Kidney capillary endothelial cell (primary cell): ENCODE results near the gene OR6P1.

ENCODE experiments used
- DNase-seq: peaks from one replicate; pipeline ENCODE4 v3.0.0-alpha.2; 2018; ENCODE audit warnings: low spot score

OR6P1 gene, protein sequence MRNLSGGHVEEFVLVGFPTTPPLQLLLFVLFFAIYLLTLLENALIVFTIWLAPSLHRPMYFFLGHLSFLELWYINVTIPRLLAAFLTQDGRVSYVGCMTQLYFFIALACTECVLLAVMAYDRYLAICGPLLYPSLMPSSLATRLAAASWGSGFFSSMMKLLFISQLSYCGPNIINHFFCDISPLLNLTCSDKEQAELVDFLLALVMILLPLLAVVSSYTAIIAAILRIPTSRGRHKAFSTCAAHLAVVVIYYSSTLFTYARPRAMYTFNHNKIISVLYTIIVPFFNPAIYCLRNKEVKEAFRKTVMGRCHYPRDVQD

DNA sequence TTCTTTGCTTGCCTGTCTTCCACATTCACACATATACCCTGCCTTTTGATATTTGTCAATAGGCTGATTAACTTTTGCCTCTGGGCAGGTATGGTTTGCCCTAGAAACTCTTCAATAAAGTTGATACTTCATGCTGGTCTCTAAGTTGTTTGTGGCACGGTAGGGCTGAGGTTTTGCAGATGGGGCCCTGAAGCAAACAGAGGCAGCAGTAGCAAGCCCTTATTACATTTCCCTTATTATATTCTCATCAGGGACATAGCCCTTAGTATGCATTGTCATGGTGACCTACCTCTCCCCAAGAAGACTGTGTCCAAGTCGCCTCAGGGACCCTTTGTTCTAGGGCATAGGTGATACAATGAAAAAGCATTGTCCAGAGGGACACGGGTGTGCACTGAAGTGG is at the start of gene OR6P1:
Gene OR6P1, minus strand, starts transcription at position 101 of the 400 bp plus-strand sequence. CDS start 6,976 bp downstream, outside the sequence.
- DNase-seq = no peak

DNA sequence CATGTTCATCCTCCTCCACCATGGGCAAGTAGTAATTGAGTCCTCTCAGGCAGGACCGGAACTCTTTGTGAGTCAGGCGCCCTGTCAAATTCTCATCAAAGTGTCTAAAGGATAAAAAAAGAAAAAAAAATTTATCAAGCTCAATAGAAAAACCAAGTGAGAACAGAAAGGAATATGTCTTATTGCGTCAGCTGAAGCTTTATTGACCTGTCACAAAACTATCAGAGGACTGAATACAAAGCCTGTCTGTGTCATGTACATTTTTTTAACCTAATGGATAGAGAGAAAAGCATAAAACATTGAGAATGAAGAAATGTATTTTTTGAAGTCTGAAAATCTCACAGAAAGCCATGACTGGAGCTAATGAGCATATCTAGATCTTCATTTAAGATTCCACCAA is 43.4 kb upstream of the OR6P1 start:
- no peak for DNase-seq

DNA sequence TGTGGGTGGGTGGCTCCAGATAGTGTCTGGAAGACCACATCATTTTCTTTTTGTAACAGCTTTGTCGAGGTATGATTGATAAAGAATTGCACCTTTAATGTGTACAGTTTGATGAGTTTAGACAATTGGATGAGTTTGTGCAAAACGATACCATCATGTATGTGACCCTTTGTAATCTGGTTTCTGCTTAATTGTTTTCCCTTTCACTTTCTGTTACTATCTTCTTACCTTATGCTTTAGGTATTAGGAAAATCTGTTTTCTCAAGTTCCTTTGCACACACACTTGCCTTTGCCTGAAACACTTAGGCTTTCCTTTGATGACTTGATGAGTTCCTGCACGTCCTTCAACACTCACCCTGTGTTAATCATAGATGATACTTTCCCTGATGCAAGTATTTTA is 41.5 kb upstream of the OR6P1 start:
- DNase-seq = no peak

DNA sequence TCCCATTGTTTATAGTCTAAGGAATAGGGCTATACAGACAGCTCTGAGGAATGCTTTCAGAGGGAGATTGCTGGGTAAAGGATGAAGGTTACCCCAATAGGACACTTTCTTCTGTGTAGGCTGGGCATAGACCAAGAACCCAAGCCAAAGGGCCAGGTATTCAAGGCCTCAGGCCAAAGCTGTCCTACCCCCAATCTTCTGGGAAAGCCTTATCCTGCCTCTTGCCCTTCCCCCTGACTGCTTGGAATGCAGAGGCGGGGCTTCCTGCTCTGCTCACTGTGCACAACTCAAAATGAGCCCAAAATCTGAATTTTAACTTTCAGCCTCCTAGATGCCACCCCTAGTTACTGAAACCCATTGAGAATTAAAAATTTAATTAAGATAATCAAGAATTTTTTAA is 36.9 kb upstream of the OR6P1 start:
- no peak for DNase-seq

DNA sequence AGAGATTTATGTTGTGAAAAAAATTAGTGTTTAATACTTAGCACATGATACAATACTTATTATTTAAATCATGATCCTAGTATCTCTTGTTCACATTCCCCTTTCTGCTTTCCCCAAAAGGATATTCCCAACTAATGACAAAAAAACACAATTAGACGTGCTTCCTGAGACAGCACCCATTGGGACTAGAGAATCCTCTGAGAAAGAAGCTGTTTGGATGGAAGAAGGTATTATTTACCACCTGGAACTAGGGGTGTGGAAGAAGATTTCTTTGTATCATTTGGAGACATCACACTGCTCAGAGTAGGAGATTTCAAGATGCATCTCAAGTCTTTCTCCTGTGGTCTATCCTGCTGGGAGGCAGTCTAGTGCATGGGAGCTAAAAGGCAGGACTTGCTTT is 34.6 kb upstream of the OR6P1 start, which contains the start of gene OR10Z1:
Gene OR10Z1, plus strand, starts transcription at position 301 of the 400 bp plus-strand sequence. CDS start 1,171 bp downstream, outside the sequence.
- no peak for DNase-seq

DNA sequence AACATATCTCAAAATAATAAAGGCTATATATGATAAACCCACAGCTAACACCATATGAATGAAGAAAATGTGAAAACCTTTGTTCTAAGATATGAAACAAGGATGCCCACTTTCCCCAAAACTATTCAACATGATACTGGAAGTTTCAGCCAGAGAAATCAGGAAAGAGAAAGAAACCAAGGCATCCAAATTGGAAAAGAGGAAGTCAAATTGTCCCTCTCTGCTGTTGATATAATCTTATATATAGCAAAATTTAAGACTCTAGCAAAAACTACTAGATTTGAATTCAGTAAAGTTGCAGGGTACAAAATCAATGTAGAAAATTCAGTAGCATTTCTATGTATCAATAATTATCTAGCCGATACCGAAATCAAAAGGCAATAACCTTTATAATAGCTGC is 30.4 kb upstream of the OR6P1 start:
- no peak for DNase-seq

DNA sequence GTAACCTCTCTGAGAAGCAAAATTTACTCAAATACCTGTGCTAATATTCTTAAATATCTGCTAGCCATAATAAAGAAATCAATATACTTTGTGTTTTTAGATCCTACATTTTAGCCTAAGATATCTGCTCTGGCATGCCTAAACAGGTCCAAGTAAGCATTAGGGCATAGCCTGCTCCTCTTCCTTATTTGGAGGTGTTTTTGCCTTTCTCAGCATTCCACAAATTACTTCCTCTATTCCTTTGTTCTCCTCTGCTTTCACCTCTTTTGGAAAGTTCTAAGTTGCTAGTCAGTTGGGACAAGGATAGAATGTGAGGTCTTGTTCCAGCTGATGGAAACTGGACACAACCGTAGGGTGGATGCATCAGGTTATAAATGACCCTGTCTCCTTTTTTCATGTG is 16.6 kb upstream of the OR6P1 start:
- DNase-seq = no peak

DNA sequence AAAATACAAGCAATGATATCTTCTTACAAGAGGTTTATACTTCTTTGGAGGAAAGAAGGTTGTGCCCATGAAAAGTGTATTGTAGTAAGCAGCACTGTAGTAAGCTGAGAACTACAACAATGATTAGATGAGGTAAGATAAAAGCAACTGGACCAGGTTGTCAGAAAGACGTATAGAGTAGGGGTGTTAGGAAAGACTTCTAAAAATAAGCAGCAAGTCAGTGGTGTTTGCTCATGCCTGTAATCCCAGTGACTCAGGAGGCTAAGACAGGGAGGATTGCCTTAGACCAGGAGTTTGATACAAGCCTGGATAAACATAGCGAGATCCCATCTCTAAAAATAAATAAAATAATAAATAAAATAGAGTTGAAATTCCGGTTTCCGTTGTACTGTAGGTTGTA is 13.6 kb upstream of the OR6P1 start:
- DNase-seq = no peak

DNA sequence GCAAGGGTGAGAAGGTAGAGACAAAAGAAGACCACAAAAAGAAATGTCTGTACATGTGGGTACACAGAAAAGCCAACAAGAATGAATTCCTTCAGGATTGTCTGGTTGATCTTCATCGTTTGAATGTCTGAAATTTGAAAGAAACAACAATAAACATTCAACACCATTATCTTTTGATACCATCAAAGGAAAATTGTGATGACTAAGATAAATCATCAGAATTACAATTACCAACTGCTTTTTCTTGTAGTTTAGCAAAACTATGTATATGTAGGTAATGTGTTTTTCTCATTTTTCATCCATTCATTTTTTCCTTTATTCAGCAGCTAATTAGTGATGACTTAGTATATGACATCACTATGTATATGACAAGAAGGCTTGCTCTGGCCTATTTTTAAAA is 9.4 kb upstream of the OR6P1 start, which contains the start of gene OR10X1:
Gene OR10X1, minus strand, starts transcription at position 167 of the 400 bp plus-strand sequence. Its CDS starts 0 bp downstream, at position 167.
- no peak for DNase-seq

DNA sequence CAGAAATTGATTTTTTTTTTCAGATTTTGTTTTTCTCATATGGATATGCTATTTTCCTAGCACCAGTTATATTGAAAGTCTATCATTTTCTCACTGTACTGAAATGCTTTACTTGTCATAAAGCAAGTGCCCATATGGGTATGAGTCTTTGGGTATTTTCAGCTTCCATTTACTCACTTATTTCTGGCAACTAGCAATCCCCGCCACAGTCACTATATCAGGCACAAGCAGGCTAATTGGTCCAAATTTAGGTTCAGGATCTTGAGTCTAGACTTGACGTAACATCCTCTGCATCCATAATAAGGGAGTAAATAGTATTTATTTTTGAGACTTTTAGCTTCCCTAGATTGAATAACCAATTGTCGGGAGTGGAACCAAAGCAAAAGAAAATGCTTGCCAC is 7.2 kb upstream of the OR6P1 start:
- DNase-seq = no peak

DNA sequence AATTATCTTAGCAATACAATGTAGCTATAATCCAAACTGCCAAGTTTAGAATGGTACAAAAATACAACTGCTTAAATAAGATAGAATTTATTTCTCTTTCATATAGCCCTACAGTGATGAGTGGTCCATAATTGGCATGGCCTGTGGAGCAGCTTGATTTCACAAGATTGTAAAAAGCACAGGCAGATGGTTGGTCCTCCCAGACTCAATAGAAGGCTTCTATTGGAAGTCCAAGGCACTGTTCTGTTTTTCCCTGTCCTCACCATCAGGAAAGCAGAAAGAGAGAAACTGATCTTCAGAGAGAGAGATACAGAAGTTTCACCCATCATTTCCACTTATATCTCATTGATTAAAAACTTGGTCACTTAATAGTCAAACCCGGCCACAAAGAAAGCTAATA is 1.8 kb upstream of the OR6P1 start:
- no peak for DNase-seq

DNA sequence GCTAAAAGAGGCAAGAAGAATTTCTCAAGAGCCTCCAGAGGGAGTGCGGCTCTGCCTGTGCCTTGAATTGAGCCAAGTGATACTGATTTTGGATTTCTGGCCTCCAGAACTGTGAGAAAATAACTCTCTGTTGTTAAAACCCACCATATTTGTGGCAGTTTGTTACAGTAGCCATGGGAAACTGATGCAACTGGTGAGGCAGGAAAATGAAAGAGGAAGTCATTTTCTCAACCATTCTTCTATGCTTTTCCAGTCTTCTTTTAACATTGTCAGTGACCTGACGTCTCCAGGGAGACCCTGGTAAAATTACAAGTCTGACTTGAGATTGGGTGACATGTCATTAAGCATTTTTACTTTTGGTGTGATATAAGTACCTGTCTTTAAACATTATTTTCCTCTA is 5.8 kb downstream of the OR6P1 start:
- no peak for DNase-seq

DNA sequence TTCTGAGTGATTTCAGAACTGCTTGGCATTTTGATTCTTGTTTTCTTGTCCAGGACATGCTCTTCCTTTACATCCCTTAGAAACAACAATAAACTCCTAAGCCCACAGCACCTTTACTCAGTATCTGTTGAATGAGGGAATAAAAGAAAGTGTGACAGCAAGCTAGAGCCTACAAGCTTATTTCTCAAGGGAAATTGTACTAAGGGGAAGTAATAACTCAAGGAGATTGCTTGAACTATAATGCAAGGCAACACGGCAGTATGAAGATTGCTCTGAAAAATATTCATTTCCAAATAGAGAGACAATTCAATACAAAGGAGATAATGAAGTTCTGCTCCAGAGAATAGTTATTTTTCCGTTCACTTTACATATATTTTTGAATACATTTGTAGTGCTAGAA is 6.5 kb downstream of the OR6P1 start:
- no peak for DNase-seq

DNA sequence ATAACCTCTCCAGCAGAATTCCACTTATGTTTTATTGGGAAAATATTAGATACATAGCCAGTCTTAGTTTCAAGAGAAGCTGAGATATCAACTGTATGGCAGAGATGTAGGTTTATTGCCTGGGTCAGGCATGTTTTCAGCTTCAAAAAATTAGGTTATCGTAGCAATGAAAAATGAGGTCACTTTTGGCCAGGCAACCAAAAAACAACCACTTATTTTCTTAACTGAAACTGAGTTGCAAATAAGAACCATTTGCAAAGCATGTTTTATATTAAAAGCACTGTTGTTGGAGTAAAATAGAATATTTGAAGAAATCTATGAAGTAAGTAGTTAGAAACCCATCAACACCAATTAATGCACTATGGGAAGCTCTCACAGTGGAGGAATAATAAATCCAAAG is 10.7 kb downstream of the OR6P1 start:
- no peak for DNase-seq

DNA sequence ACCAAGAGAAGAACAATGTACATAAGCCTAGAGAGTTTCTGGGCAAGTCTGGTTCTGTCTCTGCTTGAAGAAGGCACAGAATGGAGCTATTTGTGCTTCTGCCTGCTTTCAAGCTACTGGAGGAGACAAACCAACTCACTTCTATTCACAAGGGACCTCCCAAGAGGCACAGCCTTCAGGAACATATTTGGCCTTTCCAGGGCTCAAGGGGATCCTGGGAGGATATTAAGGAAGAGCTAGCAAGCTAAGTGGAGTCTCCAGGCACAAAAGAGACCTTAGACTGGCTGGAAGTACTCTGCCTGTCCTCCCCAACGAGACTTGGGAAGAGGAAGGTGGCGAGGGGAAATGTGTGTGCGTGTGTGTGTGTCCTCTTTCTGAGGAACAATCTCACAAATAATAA is 16.0 kb downstream of the OR6P1 start, which contains the start of gene OR6Y1:
Gene OR6Y1, minus strand, starts transcription at position 54 of the 400 bp plus-strand sequence. CDS start 6,300 bp downstream, outside the sequence.
- DNase-seq = no peak

DNA sequence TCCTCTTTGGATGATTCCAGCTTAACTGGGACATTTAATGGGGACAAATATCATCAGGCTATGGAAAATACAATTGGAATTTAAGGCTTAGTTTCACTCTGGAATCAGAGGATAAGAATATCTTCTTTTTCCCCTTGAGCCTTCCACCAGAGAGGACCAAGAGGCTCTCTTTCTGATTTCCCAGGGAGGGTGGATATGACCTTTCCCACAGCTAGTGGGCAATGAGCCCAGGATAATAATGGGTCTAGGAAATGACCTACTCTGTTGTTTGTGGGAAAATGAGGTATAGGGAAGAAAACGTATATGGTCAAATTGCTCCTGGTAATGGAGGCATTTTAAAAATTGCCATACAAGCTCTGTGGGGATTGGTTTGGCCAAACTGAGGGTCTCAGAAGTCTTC is 18.1 kb downstream of the OR6P1 start:
- no peak for DNase-seq

DNA sequence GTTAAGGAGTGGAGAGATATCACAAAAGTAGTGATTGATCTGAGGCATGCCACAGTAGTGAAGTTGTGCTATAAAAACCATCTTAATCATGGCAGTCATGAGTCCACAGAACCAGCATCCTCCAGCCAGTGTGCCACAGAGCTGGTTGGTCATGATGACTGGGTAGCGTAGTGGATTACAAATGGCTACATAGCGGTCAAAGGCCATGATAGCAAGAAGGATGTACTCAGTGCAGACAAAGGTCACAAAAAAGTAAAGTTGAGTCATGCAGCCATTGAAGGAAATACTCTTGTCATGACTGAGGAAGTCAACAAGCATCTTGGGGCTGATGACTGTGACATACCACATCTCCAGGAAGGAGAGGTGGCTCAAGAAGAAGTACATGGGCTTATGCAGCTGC is 22.8 kb downstream of the OR6P1 start:
- no peak for DNase-seq

DNA sequence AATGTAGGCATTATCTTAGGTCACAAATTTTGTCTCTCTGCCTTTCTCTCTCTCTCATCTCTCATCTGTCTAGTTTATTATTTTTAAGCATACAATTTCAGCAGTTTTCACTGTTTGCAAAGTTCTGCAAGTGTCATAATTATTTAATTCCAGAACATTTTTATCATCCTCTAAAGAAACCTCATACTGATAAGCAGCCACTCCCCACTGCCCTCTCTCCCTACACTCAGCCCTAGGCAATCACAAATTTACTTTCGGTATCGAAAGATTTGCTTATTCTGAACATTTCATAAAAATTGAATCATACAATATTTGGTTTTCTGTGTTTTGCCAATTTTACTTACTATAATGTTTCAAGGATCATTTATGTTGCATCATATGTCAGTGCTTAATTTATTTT is 32.8 kb downstream of the OR6P1 start:
- DNase-seq = no peak

DNA sequence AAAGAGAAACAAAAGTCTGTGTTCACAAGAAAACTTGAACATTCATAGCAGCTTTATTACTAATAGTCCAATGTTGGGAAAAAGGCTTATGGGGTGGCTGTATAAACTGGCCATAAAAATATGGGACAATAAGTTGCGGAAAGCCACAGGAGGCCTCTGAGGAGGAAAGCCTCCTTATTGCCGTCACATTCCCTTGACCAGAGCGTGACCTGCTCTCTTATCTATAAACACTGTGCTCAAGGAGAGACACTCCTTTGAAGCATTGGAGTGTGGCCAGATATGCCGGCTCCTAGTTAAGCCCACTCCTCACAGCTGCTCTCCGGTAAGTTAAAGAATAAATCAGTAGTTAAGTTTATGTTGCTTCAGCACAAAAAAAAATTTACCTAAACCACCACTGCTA is 35.9 kb downstream of the OR6P1 start:
- DNase-seq = no peak

DNA sequence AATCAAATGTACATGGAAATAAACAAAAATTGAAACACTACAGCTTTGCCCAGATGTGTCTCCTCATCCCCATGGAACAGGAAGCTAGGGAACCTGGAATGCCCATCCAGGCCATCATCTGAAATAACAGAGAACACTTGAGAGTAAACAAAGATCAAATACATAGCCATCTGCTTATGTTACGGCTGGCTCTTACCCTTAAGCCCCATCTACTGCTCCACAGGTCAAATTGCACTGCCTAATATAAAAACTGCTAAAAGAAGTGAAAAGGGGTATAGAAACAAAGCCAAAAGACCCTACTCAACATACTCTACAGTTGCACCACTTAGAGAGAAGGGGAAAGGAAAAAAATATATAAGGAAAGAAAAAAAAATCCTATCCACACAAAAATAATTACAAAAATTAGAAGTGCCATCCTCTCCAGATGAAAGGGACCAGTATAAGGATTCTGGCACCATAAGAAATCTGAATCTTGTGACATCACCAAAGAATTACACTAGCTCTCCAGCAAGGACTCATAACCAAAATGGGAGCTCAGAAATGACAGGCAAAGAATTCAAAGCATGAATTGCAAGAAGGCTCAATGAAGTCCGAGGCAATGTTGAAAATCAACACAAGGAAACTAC is 43.1 kb downstream of the OR6P1 start:
- peak; percentile 43 for DNase-seq

DNA sequence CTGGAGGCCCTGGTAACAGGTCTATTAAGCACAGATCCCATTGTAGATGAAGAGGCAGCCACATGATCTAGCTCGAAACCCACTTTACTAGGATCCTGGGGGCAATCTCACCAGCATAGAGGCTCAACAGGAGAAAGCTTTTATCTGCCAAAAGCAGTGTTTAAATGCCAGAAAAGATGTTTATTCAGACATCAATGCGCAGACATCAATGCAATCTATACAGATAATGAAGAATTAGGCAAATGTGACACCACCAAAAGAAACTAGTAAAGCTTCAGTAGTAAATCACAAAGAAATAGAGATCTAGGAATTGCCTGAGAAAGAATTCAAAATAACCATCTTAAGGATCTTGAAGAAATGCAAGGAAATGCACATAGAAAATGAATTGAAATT is 48.7 kb downstream of the OR6P1 start:
- no peak for DNase-seq

DNA sequence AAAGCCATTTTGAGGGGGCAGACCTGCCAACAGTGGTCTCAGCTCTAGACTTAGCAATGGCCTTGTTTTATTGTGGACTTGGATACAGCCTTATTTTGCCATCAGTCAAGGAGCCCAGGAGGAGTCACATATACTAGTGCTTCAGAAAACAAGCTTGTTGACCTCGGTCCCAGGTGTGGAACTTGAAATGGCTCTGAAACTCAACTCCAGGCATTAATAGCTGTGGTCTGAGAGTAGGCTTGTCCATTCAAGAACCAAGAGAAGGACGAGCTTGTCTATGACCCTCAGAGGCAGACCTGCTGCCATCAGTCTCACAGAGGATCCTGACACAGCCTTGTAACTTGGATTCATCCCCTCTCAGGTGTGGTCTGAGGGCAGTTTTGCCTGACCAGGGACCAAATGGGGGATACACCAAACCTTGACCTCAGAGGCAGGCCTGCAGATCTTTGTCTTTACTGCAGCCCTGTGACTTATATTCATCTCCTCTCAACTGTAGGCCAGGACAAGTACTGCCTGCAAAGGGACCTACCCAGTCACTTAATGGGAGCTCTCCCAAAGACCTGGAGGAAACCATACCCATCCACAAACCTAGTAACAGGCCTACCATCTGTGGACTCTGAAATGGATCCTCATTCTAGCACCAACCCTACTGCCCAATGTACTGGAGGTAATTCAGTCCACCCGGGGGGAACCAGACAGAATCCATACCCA is 49.3 kb downstream of the OR6P1 start:
- DNase-seq = no peak

DNA sequence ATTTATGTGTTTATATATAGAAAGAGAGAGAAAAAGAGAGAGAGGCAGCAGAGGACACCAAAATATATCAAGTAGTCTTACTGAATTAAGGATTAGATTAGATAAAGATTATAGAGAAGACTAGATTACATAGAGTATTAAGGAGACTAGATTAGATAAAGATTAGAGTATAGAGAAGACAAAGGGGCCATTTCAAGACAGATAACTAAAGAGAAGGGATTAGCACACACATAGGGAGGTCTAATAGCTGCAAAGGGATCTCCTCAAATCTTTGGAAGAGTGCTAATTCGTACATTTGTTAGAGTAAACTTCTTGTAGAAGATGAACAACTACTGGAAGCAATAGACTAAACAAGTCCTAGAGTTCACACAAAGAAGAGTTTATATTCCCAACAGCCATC is 50.4 kb downstream of the OR6P1 start:
- no peak for DNase-seq
